Uterus (tissue), 2 donors: ENCODE data around the gene QKI.

Experiments used
- POLR2A ChIP-seq, 2 donors: fragments of 450-650 bp; IDR thresholded peaks; one replicate each; pipeline ENCODE4 v1.6.1; 2016; ENCODE audit warnings: antibody characterized with exemption in 2 of 2, mild to moderate bottlenecking in 1 of 2, moderate library complexity in 1 of 2
- TF ChIP-seq, protein P1 (sequence below), 4 experiments: fragments of 200-600 bp in 2 of 4; fragments of 450-650 bp in 2 of 4; sonication (generic) in 2 of 4; IDR thresholded peaks; one replicate each; pipeline ENCODE4 v1.5.1; 2016 to 2019; ENCODE audit warnings: antibody characterized with exemption in 4 of 4, mild to moderate bottlenecking in 2 of 4, moderate library complexity in 1 of 4

DNA sequence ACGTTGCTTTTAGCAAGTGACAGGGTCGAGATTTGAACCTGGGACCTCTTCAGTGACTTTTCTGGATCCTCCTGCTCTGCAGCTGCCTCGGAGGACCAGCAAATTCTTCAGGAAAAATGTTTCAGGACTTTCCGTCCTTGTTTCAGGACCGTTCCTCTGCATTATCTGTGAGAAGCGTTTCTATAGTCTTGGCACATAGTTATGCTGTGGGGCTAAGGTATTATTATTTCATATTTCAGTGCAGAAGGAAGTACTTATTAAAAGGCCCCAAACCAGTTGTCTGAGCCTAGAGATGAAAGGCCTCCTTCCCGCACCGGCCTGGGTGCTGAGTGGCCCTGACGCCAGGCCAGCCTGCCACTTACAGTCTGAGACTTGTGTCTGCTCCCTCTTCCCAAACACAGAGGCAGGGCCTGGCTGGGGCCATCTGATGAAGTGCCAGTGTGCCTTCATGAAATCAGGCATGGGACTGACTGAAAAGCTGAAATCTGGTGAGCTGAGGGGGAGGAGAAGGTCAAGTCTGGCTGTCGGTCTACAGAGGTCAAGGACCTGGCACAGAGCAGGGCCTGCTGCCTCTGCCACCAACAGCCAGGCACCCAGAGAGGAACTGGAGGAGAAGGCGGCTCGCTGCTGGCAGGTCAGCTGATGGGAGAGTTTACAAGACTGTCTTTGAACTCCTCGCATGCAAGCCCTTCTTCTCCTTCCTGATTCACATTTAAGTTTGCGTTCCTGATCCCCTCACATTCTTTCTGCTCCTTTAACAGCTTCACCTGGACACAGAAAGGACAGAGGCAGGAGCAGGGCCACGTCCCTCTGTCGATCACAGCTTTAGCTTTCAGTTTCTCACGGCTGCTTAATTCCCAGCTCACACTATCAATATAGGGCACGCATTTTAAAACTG is 8.9 kb upstream of the QKI start:
- TF ChIP-seq, protein P1, sequence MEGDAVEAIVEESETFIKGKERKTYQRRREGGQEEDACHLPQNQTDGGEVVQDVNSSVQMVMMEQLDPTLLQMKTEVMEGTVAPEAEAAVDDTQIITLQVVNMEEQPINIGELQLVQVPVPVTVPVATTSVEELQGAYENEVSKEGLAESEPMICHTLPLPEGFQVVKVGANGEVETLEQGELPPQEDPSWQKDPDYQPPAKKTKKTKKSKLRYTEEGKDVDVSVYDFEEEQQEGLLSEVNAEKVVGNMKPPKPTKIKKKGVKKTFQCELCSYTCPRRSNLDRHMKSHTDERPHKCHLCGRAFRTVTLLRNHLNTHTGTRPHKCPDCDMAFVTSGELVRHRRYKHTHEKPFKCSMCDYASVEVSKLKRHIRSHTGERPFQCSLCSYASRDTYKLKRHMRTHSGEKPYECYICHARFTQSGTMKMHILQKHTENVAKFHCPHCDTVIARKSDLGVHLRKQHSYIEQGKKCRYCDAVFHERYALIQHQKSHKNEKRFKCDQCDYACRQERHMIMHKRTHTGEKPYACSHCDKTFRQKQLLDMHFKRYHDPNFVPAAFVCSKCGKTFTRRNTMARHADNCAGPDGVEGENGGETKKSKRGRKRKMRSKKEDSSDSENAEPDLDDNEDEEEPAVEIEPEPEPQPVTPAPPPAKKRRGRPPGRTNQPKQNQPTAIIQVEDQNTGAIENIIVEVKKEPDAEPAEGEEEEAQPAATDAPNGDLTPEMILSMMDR (IDR thresholded peaks at IDR 0.05) = no peak
- TF ChIP-seq POLR2A (IDR thresholded peaks at IDR 0.05) = no peak
